Lung microvascular endothelial cell (primary cell): ENCODE data around the gene ATXN3. TPM values are rescaled to one million over a fixed set of nuclear protein-coding genes. Genes with fewer than 3 reads are reported as not detected.
"Not testable (repeated sequence)": the region's sequence is repeated elsewhere in the genome, so short reads cannot be mapped to it uniquely, and the experiment has no call there.

ENCODE experiments used
- DNase-seq, 2 donors: peaks; one replicate each; pipeline versions ENCODE4 v3.0.0 to v3.0.0-alpha.2; 2010; ENCODE audit warnings: low read depth in 2 of 2
- total RNA-seq: library from RNA; depleted of rRNA; stranded (reverse); fragments of >200 nt; gene quantifications from 2 replicates; pipeline ENCODE4 v1.2.1, GENCODE V29; 2014

Gene ATXN3
- total RNA-seq, 1 donor from 2014 or later = 107 TPM

GRCh38 chr14:92074555-92074954 lies 31.8 kb downstream of the ATXN3 start:
- no peak for DNase-seq

DNA sequence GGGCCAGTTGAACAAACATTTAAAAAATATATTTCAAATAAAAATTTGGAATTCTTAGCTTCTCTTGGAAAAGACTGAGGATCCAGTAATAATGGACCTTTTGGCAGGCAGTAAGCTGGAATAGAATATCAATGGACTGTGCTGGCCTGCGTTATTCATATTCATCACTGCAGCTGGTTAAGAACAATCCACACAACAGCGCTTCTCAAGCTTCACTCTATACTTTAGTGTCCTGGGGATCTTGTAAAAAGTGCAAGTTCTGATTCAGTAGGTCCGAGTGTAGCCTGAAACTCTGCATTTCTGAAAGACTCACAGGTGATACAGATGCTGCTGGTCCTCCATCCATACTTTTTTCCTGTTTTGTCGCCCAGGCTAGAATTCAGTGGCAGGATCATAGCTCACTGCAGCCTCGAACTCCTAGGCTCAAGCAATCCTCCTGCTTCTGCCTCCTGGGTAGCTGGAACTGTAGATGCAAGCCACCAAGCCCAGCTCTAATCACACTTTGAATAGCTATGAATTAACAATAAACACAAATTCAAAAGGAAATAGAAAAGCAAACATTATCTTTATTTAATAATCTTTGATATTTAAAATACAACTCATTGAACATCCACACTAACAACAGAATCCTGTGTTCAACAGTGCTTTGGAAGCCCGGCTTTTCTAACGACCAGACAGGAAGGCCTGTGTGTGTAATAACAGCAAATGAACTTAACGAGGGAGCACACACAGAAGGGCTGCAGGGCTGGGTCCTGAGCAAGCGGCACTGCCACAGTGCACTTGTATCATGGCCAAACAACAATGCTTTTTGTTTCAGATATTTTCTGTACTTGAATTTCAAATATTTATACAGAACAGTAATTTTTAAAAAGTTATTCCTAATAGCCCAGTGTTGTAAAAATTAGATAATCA lies 48.1 kb downstream of the ATXN3 start:
- no peak for DNase-seq

- DNase-seq = no peak
These were observed 56.6 kb downstream of the ATXN3 start for GRCh38 chr14:92049781-92050180.

DNA sequence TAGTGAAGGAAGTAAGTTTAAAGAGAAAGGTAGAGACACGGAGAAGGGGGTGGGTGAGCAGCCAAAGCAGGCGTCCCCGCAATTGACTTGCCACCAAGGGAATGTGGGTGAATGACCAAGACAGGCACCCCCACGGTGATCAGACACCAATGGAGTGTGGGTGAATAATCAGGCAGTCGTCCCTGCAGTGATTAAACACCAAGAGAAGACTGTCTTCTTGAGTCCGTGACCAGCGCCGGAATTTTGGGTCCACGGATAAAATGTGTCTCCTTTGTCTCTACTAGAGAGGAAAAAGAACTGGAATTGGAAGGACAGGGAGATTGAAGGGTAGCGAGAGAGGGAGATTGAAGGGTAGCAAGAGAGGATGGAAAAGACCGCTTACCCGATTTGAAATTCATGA lies 57.2 kb downstream of the ATXN3 start:
- DNase-seq = not testable (repeated sequence)

- not testable (repeated sequence) for DNase-seq
These were observed 60.5 kb downstream of the ATXN3 start for GRCh38 chr14:92045904-92046303.

- DNase-seq = not testable (repeated sequence)
These were observed 64.6 kb downstream of the ATXN3 start for GRCh38 chr14:92041766-92042165.

DNA sequence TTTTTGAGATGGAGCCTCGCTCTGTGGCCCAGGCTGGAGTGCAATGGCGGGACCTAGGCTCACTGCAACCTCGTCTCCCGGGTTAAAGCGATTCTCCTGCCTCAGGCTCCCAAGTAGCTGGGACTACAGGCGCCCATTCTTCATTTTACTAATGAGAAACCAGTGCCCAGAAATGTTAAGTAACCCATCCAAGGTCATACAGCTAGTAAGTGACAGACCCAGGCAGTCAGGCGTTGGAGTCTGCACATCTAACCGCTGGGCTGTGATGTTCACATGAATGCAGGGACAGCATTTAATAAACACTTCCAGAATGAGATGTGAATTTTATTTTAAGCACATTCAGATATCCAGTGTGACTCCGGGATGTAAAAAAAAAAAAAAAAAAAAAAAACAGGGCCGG lies 65.2 kb downstream of the ATXN3 start:
- no peak for DNase-seq

DNA sequence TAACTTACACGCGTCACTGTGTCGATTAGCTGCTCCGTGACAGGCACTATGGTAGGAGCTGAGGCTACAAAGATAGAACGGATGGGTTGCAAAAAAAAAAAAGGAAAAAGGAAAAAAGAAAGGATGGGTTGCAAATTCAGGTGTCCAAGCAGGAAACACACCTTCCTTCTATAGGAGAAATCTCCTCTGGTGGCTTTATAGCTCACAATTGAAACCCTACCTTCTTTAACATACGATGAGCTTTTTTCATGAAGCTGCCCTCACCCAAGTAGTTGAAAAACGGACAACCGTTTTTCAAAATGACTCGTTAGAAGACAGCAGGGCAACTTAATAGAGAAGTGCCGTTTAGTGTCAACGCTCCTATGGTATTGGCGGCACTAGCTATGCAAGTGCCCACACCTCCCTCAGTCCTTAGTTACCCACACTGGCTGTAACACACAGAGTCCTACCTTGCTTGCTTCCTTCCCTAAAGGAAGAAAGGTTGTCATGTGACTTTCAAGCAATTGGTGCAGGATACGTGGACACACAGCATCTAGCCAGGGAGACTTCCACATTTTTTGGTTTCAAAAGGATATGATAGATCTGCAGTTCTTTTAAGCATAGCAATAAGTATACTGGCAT lies 65.8 kb downstream of the ATXN3 start:
- DNase-seq = peak; percentile 20 to 26

DNA sequence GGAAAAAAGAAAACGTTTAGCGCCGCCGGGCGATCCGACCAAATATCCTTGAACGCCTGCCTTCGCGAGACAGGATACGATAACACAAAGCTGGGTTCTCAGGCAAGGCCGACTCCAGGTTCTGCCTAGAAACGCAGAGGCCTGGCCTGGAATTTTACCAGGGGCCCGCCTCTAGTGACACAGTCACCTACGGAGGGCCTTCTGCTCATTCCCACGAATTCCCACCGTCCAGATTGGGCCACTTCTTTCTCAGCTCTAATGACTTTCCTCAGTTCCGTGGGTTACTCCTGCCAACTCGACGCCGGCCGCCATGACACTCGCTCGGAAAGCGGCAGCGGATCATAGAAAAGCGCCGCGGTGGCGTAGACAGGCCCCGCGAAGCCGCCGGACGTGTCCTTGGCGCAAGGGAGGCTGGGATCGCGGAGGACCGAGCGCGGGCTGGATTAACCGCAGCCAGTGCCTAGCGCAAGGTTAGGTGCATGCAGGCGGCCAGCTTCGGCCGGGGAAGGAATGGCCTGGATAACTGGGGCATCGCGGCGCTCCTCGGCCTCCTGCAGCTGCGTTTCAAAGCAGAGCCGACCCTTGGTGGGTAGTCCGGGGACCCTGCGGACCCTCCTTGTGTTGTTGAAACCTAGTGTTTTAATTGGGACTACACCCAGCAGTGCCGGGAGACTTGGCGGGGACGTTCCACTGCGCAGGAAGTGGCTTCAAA lies 66.5 kb downstream of the ATXN3 start, which contains the start of gene TRIP11:
Gene TRIP11 (minus strand): TSS at position 341 of the 712 bp plus-strand sequence. CDS start 374 bp downstream, outside the sequence.
- peak; percentile 96 to 97 for DNase-seq

GRCh38 chr14:92039063-92039718 lies 67.2 kb downstream of the ATXN3 start:
- DNase-seq = peak; percentile 69 to 74

DNA sequence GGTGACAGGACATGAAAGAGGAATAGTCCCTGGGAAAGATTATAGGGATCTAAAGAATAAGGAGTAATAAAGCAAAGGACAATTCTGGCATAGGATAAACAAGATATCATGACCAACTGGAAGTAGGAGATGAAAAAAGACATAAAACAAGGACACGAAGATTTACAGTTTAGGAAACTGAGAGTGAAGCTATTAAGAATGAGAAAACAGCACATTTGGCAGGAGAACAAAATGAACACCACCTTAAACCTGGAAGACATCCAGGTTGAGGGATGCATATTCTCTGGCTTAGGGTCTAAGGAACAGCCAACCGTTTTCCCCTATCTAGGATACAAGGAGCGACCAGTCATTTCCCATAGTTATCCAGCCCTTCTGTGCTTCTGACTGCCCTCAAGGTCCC lies 68.4 kb downstream of the ATXN3 start:
- peak in 1 of 2 donors; percentile 6 for DNase-seq

DNA sequence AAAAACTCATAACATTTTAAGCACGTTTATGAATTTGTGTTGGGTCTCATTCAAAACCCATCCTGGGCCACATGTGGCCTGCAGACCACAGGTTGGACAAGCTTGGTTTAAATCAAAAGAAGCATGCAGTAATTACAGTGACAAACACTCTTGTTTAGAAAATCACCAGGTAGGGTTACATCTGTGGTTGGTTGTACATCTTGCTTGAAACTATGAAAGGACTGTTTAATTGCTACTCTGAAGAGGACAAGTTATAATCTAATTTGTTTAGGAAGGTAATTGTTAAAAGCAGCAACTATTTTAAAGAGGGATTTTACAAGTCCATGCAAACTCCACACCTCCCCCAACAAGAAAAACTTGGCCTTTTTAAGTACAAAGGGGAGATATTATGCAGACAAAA lies 70.5 kb downstream of the ATXN3 start:
- DNase-seq = no peak

DNA sequence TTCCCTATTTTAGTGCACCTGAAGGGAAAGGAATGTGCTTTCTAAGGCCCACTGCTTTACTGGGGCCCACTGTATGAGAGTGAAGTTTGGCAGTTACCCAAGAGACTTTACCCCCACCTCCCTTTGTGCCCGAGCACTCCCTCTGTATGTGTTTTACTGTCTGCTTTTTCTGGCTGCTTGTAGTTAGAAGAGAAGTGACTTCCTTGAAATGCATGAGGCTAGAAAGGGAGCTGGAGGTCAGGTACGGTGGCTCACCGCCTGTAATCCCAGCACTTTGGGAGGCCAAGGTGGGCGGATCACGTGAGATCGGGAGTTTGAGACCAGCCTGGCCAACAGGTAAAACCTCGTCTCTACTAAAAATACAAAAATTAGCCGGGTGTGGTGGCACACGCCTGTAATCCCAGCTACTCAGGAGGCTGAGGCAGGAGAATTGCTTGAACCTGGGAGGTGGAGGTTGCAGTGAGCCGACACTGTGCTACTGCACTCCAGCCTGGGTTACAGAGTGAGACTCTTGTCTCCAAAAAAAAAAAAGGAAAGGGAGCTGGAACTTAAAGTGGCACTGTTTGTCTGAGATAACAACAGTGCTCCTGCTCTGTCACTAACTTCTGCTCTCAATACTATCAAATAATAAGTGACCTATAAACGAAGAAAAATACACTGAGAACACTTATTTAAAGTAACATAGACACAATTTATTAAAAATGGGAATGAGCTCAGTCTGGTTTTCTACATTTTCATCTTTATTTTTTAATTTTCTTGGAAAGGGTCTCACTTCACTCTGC lies 72.3 kb downstream of the ATXN3 start:
- no peak for DNase-seq

GRCh38 chr14:92033433-92033832 lies 72.9 kb downstream of the ATXN3 start:
- DNase-seq = no peak

DNA sequence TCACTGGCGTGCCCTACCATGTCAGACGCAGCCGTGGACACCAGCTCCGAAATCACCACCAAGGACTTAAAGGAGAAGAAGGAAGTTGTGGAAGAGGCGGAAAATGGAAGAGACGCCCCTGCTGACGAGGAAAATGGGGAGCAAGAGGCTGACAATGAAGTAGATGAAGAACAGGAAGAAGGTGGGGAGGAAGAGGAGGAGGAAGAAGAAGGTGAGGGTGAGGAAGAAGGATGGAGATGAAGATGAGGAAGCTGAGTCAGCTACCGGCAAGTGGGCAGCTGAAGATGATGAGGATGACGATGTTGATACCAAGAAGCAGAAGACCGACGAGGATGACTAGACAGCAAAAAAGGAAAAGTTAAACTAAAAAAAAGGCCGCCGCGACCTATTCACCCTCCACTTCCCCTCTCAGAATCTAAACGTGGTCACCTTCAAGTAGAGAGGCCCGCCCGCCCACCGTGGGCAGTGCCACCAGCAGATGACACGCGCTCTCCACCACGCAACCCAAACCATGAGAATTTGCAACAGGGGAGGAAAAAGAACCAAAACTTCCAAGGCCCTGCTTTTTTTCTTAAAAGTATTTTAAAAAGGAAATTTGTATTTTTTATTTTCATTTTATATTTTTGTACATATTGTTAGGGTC lies 79.7 kb downstream of the ATXN3 start:
- no peak for DNase-seq

- no peak for DNase-seq
These were observed 84.3 kb downstream of the ATXN3 start for GRCh38 chr14:92022036-92022435.

GRCh38 chr14:92021523-92021922 lies 84.9 kb downstream of the ATXN3 start:
- no peak for DNase-seq

GRCh38 chr14:92014040-92014439 lies 92.3 kb downstream of the ATXN3 start:
- no peak for DNase-seq

- no peak for DNase-seq
These were observed 94.1 kb downstream of the ATXN3 start for GRCh38 chr14:92012121-92012748.

GRCh38 chr14:92010644-92011043 lies 95.7 kb downstream of the ATXN3 start:
- DNase-seq = no peak
